Prostate gland (tissue), 2 donors: ENCODE measurements around the gene GALNT15. TPM values are rescaled to one million over a fixed set of nuclear protein-coding genes. Genes with fewer than 3 reads are reported as not detected.

ENCODE experiments used
- DNase-seq: peaks from one replicate; pipeline ENCODE4 v3.0.0-alpha.2; 2019; ENCODE audit warnings: low spot score
- H3K27ac ChIP-seq, 2 donors: fragments of 200-600 bp; sonication (generic); 2 replicates each; pipeline ENCODE4 v1.5.1; 2017 to 2019
- H3K27me3 ChIP-seq: fragments of 200-600 bp; sonication (generic); replicated peaks from 2 replicates; pipeline ENCODE4 v1.5.1; 2019; ENCODE audit not compliant: insufficient read depth
- H3K36me3 ChIP-seq, 2 donors: fragments of 200-600 bp; sonication (generic); 1 replicate in 1 of 2; 2 replicates in 1 of 2; pipeline versions ENCODE4 v1.5.1 to v1.8.1; 2017 to 2019
- H3K4me1 ChIP-seq: fragments of 200-600 bp; sonication (generic); replicated peaks from 2 replicates; pipeline ENCODE4 v1.5.1; 2019
- H3K4me3 ChIP-seq, 2 donors: fragments of 200-600 bp; sonication (generic); 2 replicates each; pipeline ENCODE4 v1.5.1; 2017 to 2019
- H3K9me3 ChIP-seq: fragments of 200-600 bp; sonication (generic); 2 replicates; pipeline ENCODE4 v1.5.1; 2017
- CTCF ChIP-seq, 4 experiments: fragments of 200-600 bp in 2 of 4; fragments of 450-650 bp in 2 of 4; sonication (generic) in 2 of 4; IDR thresholded peaks; 1 replicate in 3 of 4; 2 replicates in 1 of 4; pipeline ENCODE4 v1.5.1; 2016 to 2019; ENCODE audit warnings: antibody characterized with exemption in 4 of 4, mild to moderate bottlenecking in 2 of 4, moderate library complexity in 2 of 4
- POLR2A ChIP-seq: fragments of 450-650 bp; IDR thresholded peaks from one replicate; pipeline ENCODE4 v1.6.1; 2016; ENCODE audit warnings: antibody characterized with exemption, mild to moderate bottlenecking
- POLR2AphosphoS5 ChIP-seq: sonication (generic); formaldehyde crosslinking; IDR thresholded peaks from one replicate; pipeline ENCODE4 v1.6.1; 2017; ENCODE audit warnings: antibody characterized with exemption
- WGBS: methylation state at CpG from one replicate; pipeline ENCODE4 v1.1.5; 2018; 5-methylcytosine and 5-hydroxymethylcytosine counted together
- intact Hi-C: fragments of 100-400 bp; cut with DNase I; formaldehyde crosslinking; loops from one replicate; pipeline ENCODE4 v1.14.2; 2022
- total RNA-seq, 2 donors: library from RNA; depleted of rRNA; stranded (reverse); fragments of >200 nt; gene quantifications; one replicate each; pipeline ENCODE4 v1.1.0, GENCODE V29; 2016

The GALNT15 gene
- total RNA-seq, 2 donors from 2014 or later, result 6.0 to 7.6 TPM

GRCh38 chr3:16188071-16188470, 13.6 kb downstream of the GALNT15 start:
- Histone ChIP-seq H3K4me3 (no peak overlapping the region), H3K9me3 (no peaks in the 10 kb centered on the region), H3K27ac (no peak overlapping the region), H3K4me1 (no peaks in the 10 kb centered on the region), H3K36me3 (no peaks in the 10 kb centered on the region), H3K27me3 (no peaks in the 10 kb centered on the region)
- intact Hi-C loops, result no loop called here
- DNase-seq, result no peak
- TF ChIP-seq CTCF (IDR thresholded peaks at IDR 0.05) (no peak), POLR2AphosphoS5 (no peak), POLR2A (no peak)
- WGBS, result 98% methylated on average over 6 of the region's 6 CpGs

- intact Hi-C loops, result no loop called here
- Histone ChIP-seq H3K4me3 (no peak overlapping the region), H3K4me1 (no peaks in the 10 kb centered on the region), H3K36me3 (no peaks in the 10 kb centered on the region), H3K9me3 (no peaks in the 10 kb centered on the region), H3K27me3 (no peaks in the 10 kb centered on the region), H3K27ac (no peak overlapping the region)
- DNase-seq, result no peak
- TF ChIP-seq POLR2A (no peak), CTCF (IDR thresholded peaks at IDR 0.05) (no peak), POLR2AphosphoS5 (no peak)
Observed at GRCh38 chr3:16189201-16189600, 14.7 kb downstream of the GALNT15 start.

GRCh38 chr3:16190704-16191103, 16.2 kb downstream of the GALNT15 start:
- intact Hi-C loops, result no loop called here
- no peaks in the 10 kb centered on the region for H3K4me1 ChIP-seq
- H3K9me3 ChIP-seq, result no peaks in the 10 kb centered on the region
- H3K4me3 ChIP-seq, result no peak overlapping the region
- WGBS, result 82% methylated on average over 6 of the region's 6 CpGs
- H3K27me3 ChIP-seq, result no peaks in the 10 kb centered on the region
- DNase-seq, result no peak
- TF ChIP-seq POLR2A (no peak), CTCF (IDR thresholded peaks at IDR 0.05) (no peak), POLR2AphosphoS5 (no peak)
- H3K27ac ChIP-seq, result no peak overlapping the region
- no peaks in the 10 kb centered on the region for H3K36me3 ChIP-seq

GRCh38 chr3:16191591-16191990, 17.1 kb downstream of the GALNT15 start:
- Histone ChIP-seq H3K9me3 (no peaks in the 10 kb centered on the region), H3K4me3 (no peak overlapping the region), H3K36me3 (no peaks in the 10 kb centered on the region), H3K27ac (no peak overlapping the region), H3K4me1 (no peaks in the 10 kb centered on the region), H3K27me3 (no peaks in the 10 kb centered on the region)
- TF ChIP-seq POLR2AphosphoS5 (no peak), CTCF (IDR thresholded peaks at IDR 0.05) (no peak), POLR2A (no peak)
- no peak for DNase-seq
- intact Hi-C loops, result no loop called here

- no peak overlapping the region for H3K4me3 ChIP-seq
- H3K9me3 ChIP-seq, result no peaks in the 10 kb centered on the region
- H3K27me3 ChIP-seq, result no peaks in the 10 kb centered on the region
- no peak for TF ChIP-seq CTCF (IDR thresholded peaks at IDR 0.05)
- TF ChIP-seq POLR2AphosphoS5, result no peak
- TF ChIP-seq POLR2A, result no peak
- H3K27ac ChIP-seq, result no peak overlapping the region
- 40% methylated on average over 5 of the region's 5 CpGs for WGBS
- no peaks in the 10 kb centered on the region for H3K36me3 ChIP-seq
- H3K4me1 ChIP-seq, result no peaks in the 10 kb centered on the region
- intact Hi-C loops, result no loop called here
- no peak for DNase-seq
Observed at GRCh38 chr3:16192176-16192811, 17.8 kb downstream of the GALNT15 start.
